GM18868 (cell line): Measurements from ENCODE around the gene COX19.
A peak's percentile ranks its signal among the peaks of the same experiment; 100 is the strongest.
"Not testable (repeated sequence)": the region's sequence is repeated elsewhere in the genome, so short reads cannot be mapped to it uniquely, and the experiment has no call there.

Experiments used
- ATAC-seq: cut with Tn5 transposase; IDR thresholded peaks from one replicate; pipeline ENCODE4 v1.9.1; 2021; ENCODE audit warnings: mild to moderate bottlenecking, moderate library complexity; ENCODE audit not compliant: unreplicated experiment

The COX19 gene

DNA sequence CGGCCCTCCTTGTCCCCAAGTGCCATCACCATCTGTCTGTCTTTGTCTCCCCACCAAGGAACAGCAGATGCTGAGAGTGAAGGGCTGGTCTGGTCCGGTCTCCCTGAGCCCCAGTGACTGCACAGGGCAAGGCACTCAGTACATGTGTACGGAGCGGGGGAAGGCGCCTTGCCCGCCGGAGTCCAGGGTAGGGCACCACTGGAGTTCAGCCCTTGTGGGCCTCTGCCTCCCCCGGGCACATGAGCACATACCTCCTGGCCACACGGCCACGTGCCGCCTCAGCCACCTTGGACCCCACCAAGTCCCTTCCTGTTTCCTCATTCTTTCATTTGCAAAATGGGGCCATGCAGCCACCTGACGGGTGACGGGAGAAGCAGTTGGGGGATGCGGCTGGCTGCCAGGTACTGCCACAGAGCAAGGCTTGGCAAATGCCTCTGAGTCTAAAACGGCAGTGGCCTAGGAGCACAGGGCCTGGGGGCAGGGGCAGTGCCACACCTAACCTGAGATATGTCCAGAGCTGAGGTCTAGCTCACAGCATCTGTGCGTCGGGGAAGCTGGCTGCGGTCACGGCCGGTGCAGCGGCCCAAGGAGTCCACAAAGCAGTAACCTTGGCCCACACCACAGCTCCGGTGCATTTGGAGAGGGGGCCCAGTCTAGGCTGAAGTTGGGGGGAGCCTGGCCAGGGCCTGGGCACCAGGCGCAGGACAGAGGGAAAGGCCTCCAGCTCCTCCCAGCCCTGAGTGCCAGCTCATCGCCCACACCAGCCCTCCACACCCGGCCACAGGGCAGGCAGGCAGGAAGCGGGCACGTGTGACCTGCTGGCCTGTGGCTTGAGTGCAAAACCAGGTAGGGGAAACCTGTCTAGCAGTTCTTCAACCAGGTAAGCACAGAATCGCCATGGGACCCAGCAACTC lies 26.1 kb downstream of the COX19 start:
- ATAC-seq, result peak; percentile 7

DNA sequence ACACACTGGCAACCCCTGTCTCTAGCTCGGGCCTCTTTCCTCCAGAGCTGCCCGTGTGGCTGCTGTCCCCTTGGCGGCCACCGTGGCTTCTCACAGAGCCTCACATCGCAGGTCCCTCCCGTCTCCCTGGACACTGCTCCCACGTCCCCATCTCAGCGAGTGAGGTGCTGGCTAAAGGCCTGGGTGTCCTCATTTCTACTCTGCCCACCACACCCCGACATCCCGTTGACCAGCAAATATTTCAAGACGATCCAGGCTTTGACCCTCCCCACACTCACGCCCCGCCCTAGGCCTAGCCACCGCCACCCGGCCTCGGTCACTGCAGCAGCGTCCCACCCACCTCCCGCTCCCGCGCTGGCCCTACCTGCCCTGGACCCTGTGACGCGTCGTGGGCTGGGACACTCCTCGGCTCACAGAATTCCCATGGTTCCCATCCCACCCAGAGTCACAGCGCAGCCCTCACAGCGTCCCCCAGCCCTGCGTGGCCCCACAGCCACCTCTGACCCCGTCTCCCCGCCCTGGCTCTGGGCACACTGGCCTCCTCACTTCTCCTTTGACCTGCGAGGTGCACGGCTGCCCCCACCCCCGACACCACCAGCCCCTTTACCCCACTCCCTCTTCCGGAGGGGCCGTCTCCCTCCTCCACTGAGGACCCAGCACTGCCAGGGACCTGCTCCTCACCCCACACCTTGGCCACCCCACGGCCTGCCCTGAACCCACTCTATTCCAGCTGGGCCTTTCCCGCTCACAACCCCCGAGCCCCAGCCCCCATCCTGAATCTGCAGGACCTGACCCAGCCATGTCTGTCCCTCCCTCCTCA lies 27.7 kb downstream of the COX19 start:
- ATAC-seq, result no peak

DNA sequence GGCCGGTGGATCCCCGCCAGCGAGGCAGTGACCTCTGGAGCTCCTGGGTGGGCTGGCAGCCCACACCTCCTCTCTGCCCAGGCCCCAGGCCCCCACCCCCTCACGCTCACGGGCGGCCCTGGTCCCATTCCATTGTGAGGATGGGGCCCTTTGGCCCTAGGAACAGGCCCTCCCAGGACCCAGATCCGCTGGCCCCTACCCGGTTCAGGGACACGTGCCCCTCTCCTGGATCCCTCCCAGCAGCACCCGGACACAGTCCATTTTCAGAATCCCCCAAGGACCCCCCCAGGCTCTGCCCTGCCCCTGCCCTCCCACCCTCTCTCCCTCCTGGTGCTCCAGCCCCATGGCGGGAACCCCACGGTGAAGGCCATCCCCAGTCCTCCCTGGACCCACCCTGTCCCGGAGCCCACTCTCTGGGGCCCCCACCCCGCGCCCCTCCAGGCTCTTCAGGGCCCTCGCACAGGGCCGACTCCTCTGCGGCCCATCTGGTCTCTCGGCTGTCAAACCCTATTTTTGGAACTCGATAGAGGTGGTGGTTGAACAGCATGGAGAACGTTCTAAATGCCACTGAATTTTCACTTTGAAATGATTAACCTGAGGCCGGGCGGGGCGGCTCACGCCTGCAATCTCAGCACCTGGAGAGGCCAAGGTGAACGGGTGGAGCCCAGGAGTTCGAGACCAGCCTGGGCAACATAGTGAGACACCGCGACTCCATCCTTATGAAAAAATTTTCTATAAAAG lies 28.9 kb downstream of the COX19 start:
- no peak for ATAC-seq

DNA sequence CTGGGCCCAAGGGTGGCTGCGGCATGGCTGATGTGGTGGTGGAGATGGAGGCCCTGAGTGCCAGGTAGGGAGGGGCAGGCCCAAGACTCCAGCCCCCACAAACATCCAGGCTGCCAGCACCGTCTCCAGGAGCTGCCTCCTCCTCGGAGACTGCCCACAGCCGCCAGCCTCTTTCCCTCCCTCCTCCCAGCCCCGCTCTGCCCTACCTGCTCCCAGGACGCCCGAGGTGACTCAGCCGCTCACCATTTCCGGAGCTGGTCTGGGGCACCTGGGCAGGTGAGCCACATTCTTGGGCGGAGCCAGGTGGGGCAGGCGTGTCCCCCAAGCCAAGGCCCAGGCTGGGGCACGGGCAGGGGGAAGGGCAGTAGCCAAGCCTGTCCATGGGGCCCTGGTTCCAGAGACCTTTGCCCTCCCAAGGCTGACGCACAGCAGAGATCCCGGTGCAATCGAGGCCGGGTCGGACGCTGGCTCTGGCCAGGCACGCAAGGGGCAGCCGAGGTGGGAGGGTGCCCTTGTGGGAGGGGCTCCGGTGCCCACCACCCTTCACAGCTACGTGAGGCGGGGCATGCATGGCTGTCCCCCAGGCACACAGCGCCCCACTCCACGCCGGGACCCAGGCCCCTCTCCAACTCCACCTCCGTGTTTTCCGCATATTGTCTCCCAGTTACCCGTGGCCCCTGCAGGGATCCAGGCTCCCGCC lies 29.6 kb downstream of the COX19 start:
- no peak for ATAC-seq

DNA sequence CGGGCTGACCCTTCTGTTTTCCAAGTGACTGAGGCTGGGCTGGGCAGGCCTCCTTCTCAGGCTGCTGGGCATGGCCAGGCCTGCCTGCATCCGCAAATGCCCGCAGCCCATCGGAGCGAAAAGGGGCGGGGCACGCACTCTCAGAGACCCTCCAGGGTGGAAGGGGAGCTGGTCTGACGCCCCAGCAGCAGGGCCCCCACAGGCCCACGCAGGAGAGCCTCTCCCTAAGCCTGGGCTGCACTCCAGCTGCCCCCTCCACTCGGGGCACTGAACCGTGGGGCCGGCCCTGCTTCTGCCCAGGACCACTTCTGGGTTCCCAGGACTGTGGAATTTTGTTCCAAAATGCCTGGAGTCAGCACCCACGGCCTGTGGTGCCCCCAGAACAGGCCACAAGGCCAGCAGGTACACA lies 30.2 kb downstream of the COX19 start:
- no peak for ATAC-seq

DNA sequence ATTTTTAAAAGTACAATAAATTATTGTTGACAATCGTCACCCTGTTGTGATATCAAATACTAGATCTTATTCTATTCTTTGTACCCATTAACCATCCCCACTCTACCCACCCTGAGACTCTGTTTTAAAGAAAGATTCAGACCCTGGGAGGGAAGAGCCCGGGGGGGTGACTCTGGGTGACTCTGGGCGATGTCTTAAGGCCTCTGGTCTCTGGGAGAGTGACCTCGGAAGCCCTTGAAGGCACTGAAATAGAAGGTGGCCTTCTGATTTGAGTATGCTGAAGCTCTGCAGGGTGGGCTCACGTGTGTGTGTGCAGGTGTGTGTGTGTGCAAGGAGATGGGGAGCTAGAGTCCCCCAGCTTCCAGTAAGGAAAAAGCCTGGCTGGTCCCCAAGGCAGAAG lies 30.6 kb downstream of the COX19 start:
- ATAC-seq, result no peak

DNA sequence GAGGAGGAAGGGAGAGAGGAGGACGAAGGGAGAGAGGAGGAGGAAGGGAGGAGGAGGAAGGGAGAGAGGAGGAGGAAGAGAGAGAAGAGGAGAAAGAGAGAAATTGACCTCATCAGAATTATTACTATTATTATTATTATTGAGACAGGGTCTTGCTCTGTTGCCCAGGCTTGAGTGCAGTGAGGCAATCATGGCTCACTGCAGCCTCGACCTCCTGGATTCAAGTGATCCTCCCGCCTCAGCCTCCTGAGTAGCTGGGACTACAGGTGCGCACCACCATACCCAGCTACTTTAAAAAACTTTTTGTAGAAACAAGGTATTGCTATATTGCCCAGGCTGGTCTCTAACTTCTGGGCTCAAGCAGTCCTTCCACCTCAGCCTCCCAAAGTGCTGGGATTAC lies 31.6 kb downstream of the COX19 start:
- not testable (repeated sequence) for ATAC-seq

DNA sequence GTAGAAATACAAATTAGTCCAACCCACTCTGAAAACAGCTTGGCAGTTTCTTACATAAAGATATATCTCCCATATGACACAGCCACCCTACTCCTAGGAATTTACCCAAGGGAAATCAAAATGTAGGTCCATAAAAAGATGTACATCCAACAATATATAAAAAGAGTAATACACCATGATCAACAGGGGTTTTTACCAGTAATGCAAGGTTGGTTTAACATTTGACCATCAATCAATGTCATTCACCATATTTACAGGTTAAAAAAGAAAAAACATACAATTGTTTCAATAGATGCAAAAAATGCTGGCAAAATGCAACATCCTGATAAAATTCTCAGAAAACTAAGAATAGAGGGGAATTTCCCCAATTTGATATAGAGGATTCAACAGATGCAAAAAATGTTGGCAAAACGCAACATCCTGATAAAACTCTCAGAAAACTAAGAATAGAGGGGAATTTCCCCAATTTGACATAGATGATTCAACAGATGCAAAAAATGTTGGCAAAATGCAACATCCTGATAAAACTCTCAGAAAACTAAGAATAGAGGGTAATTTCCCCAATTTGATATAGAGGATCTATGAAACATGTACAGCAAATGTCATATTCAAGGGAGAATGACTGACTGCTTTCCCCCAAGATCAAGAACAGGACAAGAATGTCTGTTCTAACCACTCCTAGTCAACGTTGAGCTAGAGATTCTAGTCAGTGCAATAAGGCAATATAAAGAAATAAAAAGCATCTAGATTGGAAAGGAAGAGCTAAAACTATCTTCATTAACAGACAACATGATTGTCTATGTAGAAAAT lies 34.5 kb downstream of the COX19 start:
- ATAC-seq, result no peak

DNA sequence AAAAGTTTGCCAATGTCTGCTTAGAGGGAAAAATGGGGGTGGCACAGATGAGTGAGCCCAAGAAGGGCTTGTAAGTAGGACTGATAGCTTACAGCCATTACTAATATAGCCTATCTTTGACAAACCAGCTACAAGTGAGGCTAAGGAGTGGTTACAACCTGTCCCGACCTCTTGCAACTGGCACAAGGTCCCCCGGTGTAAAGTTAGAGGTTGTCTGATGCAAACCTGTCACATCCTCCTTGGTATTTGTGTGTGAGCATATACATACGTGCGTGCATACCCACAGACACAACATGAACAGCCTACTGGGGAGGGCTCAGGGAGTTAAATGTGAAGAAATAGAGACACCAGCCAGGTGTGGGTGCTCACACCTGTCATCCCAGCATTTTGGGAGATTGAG lies 35.5 kb downstream of the COX19 start:
- no peak for ATAC-seq

DNA sequence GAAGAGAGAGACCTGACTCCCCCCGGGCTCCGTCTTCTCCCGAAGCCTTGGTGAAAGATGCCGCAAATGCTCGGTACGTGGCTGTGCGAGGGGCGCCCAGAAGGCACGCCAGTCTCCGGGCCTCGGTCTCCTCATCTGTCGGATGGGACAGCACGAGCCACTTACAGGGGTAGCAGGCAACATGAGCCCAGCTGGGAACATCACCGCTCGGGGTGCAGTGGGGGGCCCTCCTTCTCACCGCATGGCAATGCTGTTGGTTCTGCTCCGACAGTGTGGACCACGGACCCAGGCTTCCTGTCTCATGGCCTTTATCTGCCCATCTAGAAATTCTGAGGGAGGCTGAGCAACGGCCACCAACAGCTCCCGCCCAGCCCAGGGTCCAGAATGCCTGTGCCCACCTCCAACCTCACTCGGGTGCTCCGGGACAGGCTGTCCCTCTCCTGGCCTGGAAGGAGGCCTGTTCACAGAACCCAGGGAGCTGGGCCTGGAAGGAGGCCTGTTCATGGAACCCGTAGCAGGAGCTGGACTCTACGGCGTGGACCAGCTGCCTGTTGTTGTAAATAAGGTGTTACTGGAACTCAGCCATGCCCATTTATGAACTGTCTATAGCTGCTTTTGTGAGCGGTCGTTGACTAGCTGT lies 36.7 kb downstream of the COX19 start:
- no peak for ATAC-seq

DNA sequence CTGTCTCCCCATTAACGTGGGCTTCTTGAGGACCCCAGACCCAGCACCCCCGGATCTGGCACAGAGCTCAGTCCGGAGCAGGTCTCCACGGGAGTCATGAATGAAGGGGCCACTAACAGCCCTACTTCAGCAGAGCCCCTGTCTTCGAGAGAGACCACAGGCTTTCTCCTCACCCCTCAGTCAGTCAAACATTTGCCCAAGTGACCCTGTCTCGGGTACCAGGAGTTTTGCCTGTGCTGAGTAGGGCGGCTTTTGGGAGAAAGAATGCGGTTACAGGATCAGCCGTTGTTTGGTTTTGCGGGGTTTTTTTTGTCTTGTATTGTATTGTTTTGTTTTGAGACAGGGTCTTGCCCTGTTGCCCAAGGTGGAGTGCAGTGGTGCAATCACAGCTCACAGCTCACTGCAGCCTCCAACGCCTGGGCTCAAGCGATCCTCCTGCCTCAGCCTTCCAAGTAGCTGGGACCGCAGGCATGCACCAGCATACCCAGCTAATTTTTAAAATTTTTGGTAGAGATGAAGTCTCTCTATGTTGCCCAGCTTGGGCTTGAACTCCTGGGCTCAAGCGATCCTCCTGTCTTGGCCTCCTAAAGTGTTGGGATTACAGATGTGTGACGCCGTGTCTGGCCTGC lies 37.4 kb downstream of the COX19 start:
- no peak for ATAC-seq

DNA sequence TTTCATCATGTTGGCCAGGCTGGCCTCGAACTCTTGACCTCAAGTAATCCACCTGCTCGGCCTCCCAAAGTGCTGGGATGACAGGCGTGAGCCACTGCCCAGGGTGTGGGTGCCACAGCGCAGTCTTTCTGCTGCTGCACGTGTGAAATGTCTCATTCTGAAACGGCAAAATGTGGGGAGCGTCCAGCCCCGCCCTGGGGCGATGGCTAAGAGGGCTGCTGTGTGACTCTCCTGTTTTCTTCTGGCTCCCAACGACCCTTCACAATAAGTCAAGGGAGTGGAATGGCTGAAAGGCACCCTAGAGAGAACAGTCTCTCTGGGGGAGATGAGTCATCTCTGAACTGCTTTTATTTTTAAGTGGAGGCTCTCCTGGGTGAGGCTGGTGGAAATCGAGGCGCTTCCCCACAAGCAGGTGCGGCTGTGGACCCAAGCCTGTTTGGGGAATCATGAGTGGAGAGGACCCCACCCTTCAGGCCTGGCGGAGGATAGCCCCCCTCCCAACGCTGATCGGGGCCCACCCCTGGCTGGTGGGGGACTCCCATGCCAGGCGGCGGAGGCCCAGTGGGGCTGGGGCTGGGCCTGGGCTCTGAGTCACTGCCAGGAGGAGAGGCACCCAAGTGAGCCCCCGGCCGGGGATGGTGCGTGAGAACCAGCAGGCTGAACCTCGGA lies 38.8 kb downstream of the COX19 start:
- peak; percentile 84 for ATAC-seq

DNA sequence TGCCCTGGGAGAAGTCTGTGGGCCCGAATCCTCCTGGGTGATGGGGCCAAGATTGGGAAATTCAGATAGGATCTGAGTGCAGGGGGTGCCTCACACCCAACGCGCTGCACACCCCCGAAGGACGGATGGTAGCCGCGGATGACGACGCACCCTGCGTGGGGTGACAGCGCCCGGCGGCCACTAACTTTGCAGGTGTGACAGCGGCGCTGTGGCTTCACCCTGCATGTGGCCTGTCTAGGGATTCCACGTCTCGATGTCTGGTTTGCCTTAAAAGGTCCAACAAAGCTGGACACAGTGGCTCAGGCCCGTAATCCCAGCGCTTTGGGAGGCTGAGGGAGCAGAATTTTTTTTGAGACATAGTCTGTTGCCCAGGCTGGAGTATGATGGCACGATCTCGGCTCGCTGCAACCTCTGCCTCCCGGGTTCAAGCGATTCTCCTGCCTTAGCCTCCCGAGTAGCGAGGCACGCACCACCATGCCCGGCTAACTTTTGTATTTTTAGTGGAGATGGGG lies 39.4 kb downstream of the COX19 start:
- ATAC-seq, result no peak

DNA sequence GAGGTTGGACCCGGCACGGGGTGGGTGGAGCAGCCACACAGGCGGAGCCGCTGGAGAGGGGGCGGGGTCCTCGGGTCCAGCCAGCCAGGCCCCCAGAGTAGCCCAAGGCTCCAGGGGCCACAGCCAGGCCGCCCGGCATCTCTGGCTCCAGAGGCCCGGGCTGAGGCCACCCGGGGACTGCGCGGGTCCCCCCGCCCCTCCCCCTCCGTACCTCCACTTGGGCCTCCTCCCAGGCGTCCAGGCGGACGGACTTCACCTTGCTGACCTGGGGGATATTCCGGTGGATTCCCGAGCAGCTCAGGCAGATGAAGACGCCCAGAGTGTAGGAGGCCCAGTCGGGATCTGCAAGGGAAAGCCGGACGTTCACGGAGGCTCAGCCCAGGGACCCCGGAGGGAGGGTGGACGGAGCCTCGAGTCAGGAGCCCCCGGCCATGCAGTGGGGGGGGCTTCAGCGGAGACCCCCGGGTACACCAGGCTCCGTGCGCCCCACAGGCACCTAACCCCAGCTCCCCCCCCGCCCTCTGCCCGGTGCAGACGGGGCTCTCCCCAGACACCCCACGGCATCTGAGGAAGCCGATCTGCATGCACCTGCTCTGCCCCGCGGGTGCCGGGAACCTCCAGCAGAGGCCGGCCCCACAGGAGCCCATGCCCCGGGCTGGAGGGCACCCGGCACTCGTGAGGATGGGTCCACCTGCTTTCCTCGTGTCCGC lies 40.0 kb downstream of the COX19 start:
- ATAC-seq, result no peak

DNA sequence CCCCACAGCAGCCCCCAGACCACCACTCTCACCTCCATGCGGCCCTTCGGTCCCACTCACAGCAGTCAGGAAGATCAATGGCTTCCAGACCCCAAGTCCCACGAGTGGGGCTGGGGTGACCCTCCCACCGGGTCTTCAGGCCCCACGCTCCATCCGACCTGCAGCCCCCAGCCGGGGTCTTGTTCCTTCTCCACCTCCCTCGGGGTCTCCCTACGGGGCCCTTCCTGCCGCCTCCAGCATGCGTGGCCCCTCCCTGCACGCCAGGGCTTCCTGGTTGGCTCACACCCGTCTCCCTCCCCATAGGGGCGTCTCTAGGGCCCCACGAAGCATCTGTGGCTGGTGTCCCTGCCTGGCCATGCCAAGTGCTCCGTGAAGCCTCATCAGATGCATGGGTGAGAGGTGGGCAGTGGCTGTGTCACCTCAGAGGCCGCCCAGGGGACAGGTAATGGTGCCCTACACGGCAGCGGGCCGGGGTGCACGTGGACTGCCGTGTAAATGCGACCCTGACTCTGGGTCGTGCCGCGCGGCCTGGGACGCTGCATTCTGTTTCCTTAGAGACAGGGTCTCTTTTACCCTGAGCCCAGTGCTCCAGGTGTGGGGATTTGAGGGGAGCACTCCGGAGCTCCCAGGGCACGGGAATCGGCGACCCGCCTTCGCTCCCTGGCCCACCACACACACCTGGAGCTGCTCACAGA lies 40.7 kb downstream of the COX19 start:
- ATAC-seq, result no peak

DNA sequence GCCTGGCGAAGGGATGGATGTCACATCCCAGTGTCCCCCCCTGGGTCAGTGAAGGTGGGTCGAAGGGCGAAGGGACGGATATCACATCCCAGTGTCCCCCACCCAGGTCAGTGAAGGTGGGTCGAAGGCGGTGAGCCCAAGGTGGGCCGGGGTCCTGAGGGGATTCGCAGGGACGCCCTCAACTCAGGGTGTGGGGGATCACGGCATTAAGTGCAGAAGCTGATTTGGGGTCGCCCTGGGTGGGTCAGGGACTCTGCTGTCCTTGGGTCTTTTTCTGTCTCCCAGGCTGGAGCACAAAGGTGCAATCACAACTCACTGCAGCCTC lies 42.7 kb downstream of the COX19 start:
- no peak for ATAC-seq
